ENCODE data around the gene ADAMTS12.

ADAMTS12 gene

GRCh38 chr5:33601881-33602280, 289.9 kb downstream of the ADAMTS12 start:
- H3K4me3 ChIP-seq (ENCODE audit: low read depth, low read length), result no peak overlapping the region
- DNase-seq (ENCODE audit: low read depth), result no peak
- TF ChIP-seq CTCF (IDR thresholded peaks at IDR 0.05; ENCODE audit: control insufficient read depth, extremely low read depth, insufficient read depth), result no peak

GRCh38 chr5:33595303-33595702, 296.5 kb downstream of the ADAMTS12 start:
- no peak overlapping the region for H3K4me3 ChIP-seq (ENCODE audit: low read depth, low read length)
- TF ChIP-seq CTCF (IDR thresholded peaks at IDR 0.05; ENCODE audit: control insufficient read depth, extremely low read depth, insufficient read depth), result no peak
- no peak for DNase-seq (ENCODE audit: low read depth)

- no peak for TF ChIP-seq CTCF (IDR thresholded peaks at IDR 0.05; ENCODE audit: control insufficient read depth, extremely low read depth, insufficient read depth)
- DNase-seq (ENCODE audit: low read depth), result no peak
- H3K4me3 ChIP-seq (ENCODE audit: low read depth, low read length), result no peak overlapping the region
Measured at GRCh38 chr5:33594006-33594405, 297.8 kb downstream of the ADAMTS12 start.

- no peak overlapping the region for H3K4me3 ChIP-seq (ENCODE audit: low read depth, low read length)
- DNase-seq (ENCODE audit: low read depth), result no peak
- TF ChIP-seq CTCF (IDR thresholded peaks at IDR 0.05; ENCODE audit: control insufficient read depth, extremely low read depth, insufficient read depth), result no peak
Measured at GRCh38 chr5:33592245-33592644, 299.5 kb downstream of the ADAMTS12 start.

GRCh38 chr5:33588654-33589372, 303.0 kb downstream of the ADAMTS12 start:
- DNase-seq (ENCODE audit: low read depth), result no peak
- H3K4me3 ChIP-seq (ENCODE audit: low read depth, low read length), result no peak overlapping the region
- peak; percentile 46 for TF ChIP-seq CTCF (IDR thresholded peaks at IDR 0.05; ENCODE audit: control insufficient read depth, extremely low read depth, insufficient read depth)

- H3K4me3 ChIP-seq (ENCODE audit: low read depth, low read length), result no peak overlapping the region
- DNase-seq (ENCODE audit: low read depth), result no peak
Measured at GRCh38 chr5:33583332-33583731, 308.5 kb downstream of the ADAMTS12 start.

More at GRCh38 chr5:33583332-33583731, 308.5 kb downstream of the ADAMTS12 start:
- no peak for TF ChIP-seq CTCF (IDR thresholded peaks at IDR 0.05; ENCODE audit: control insufficient read depth, extremely low read depth, insufficient read depth)
